ENCODE results near the gene ZNF19.

DNA sequence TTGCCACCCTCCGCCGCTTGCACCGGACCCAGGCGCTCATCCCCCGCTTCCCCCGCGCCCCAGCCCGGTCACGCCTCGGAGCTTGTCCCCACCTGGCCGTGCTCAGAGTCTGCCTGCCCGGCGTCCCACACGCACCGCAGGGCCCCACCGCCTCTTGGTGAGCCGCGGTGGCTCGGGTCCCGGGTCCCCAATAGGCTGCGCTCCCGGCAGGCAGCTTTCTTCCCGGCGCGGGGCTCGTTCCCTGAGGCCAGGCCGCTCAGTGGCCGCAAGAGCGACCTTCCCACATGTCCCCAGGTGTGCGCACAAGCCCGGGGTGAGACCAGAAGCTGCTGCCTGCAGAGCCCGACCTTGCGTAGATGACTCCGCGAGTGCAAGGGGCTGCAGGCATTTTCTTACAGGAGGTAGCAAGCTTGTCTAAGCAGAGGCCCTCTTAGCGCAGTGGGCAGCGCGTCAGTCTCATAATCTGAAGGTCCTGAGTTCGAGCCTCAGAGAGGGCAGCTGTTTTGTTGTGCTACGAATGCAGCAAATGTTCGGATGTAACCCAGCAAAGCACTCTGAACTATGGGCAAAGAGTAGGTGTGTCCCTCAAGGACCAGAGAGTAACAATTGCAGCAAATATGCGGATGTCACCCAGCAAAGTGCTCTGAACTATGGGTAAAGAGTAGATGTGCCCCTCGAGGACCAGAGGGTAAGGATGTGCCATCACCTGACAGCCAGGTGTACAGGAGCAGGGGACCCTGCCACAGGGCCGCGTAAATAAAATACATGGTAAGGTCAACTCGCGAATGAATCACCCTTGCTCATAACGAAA lies 62.9 kb downstream of the ZNF19 start:
- no peak for TF ChIP-seq CTCF (IDR thresholded peaks at IDR 0.05; ENCODE audit: poor library complexity)
- no peak for TF ChIP-seq EZH2phosphoT487 (IDR thresholded peaks at IDR 0.05; ENCODE audit: low read depth, severe bottlenecking, unreplicated experiment)
- no peak for TF ChIP-seq EZH2 (IDR thresholded peaks at IDR 0.05; ENCODE audit: borderline replicate concordance)

All from hepatocyte (in vitro differentiated cells).